ENCODE measurements around the gene REV1. TPM values are rescaled to one million over a fixed set of nuclear protein-coding genes. Genes with fewer than 3 reads are reported as not detected.

Gene REV1
- total and polyA plus RNA-seq, 2 of the 4 experiments (the other 2 are of a cell fraction) = 13.4 to 30.1 TPM

GRCh38 chr2:99377879-99378278, 111.9 kb downstream of the REV1 start:
- dilution Hi-C loops (cut with HindIII; ENCODE audit: low sequenced_read_pairs, unreplicated experiment) (no loop called here), in situ Hi-C loops (cut with MboI; ENCODE audit: low sequenced_read_pairs) (no loop called here), intact Hi-C loops (cut with micrococcal nuclease) (no loop called here)
- Histone ChIP-seq H3K23ac (ENCODE audit: low read depth, low read length) (no peak overlapping the region), H3K4ac (ENCODE audit: low read depth, low read length) (no peak overlapping the region), H4K8ac (ENCODE audit: low read depth in 2 of 2, low read length in 2 of 2) (no peak overlapping the region), H3K4me2 (ENCODE audit: low read depth, low read length) (no peak overlapping the region), H2BK20ac (ENCODE audit: low read depth, low read length) (no peak overlapping the region), H3K79me1 (ENCODE audit: low read depth in 1 of 2, low read length in 2 of 2) (peaks cover 0 to 6% of the 10 kb centered on the region in 2 experiments; a peak in 1 of 4 replicates), H3K18ac (ENCODE audit: low read depth, low read length) (no peak overlapping the region), H2BK15ac (ENCODE audit: low read depth, low read length) (no peak overlapping the region), H3K36me3 (ENCODE audit: control insufficient read depth, insufficient read depth, low read length) (peaks cover 30% of the 10 kb centered on the region), H4K20me1 (ENCODE audit: insufficient read depth, low read length) (no peaks in the 10 kb centered on the region), H3K9ac (ENCODE audit: low read depth, low read length) (no peak overlapping the region), H3K9me3 (ENCODE audit: control insufficient read depth, insufficient read depth, low read length) (peaks cover 2% of the 10 kb centered on the region; the same call in 1 of the 2 replicates), H2BK5ac (ENCODE audit: low read depth, low read length, poor library complexity, severe bottlenecking) (no peak overlapping the region), H3K4me1 (ENCODE audit: control insufficient read depth, insufficient read depth, low read length) (no peaks in the 10 kb centered on the region), H4K5ac (ENCODE audit: low read depth, low read length) (no peak overlapping the region), H3K27ac (ENCODE audit: insufficient read depth, low read length) (no peak overlapping the region), H3K56ac (ENCODE audit: extremely low read depth, insufficient read depth, low read length) (no peak overlapping the region), H2AFZ (replicated peaks; ENCODE audit: low read length, poor library complexity) (no peak overlapping the region), H3K9me1 (ENCODE audit: insufficient read depth, low read length) (0 out of 2 replicates have a peak, but pooled peaks cover 3% of the 10 kb centered on the region), H2AK5ac (ENCODE audit: low read depth, low read length) (no peak overlapping the region), H3K27me3 (ENCODE audit: control insufficient read depth, insufficient read depth, low read length) (no peaks in the 10 kb centered on the region), H2AK9ac (replicated peaks; ENCODE audit: low read depth, low read length, poor library complexity) (no peak overlapping the region), H3K4me3 (ENCODE audit: insufficient read depth, low read depth, low read length) (no peak overlapping the region), H2BK120ac (ENCODE audit: low read depth, low read length) (no peak overlapping the region), H4K91ac (ENCODE audit: insufficient read depth, low read depth, low read length) (no peak overlapping the region), H3K14ac (replicated peaks; ENCODE audit: low read depth, low read length) (no peak overlapping the region)
- CTCF ChIA-PET = interaction anchor here (0.5 kb wide), 1 partner anchor 1521 kb away, joined by 3 read pairs; no protein-coding TSS in a partner anchor
- no peak for ATAC-seq (ENCODE audit: low read depth)
- POLR2A ChIA-PET (ENCODE audit: unreplicated experiment) = no interaction called here
- TF ChIP-seq, protein P1, sequence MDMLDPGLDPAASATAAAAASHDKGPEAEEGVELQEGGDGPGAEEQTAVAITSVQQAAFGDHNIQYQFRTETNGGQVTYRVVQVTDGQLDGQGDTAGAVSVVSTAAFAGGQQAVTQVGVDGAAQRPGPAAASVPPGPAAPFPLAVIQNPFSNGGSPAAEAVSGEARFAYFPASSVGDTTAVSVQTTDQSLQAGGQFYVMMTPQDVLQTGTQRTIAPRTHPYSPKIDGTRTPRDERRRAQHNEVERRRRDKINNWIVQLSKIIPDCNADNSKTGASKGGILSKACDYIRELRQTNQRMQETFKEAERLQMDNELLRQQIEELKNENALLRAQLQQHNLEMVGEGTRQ (IDR thresholded peaks at IDR 0.05; ENCODE audit: low read depth, low read length) = no peak
- TF ChIP-seq POLR2A (IDR thresholded peaks at IDR 0.05; ENCODE audit: low read depth, low read length) (no peak), RFX5 (IDR thresholded peaks at IDR 0.05; ENCODE audit: low read depth, low read length) (no peak), CHD1 (IDR thresholded peaks at IDR 0.05; ENCODE audit: low read depth, low read length) (no peak), NFE2L2 (IDR thresholded peaks at IDR 0.05; ENCODE audit: low read depth, low read length) (no peak), BHLHE40 (IDR thresholded peaks at IDR 0.05; ENCODE audit: low read depth, low read length) (no peak), RAD21 (IDR thresholded peaks at IDR 0.05; ENCODE audit: low read length) (no peak), MAFK (IDR thresholded peaks at IDR 0.05; ENCODE audit: low read depth, low read length) (no peak)
- TF ChIP-seq, protein P2, sequence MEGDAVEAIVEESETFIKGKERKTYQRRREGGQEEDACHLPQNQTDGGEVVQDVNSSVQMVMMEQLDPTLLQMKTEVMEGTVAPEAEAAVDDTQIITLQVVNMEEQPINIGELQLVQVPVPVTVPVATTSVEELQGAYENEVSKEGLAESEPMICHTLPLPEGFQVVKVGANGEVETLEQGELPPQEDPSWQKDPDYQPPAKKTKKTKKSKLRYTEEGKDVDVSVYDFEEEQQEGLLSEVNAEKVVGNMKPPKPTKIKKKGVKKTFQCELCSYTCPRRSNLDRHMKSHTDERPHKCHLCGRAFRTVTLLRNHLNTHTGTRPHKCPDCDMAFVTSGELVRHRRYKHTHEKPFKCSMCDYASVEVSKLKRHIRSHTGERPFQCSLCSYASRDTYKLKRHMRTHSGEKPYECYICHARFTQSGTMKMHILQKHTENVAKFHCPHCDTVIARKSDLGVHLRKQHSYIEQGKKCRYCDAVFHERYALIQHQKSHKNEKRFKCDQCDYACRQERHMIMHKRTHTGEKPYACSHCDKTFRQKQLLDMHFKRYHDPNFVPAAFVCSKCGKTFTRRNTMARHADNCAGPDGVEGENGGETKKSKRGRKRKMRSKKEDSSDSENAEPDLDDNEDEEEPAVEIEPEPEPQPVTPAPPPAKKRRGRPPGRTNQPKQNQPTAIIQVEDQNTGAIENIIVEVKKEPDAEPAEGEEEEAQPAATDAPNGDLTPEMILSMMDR (conservative IDR thresholded peaks at IDR 0.05; ENCODE audit: low read depth, low read length) = no peak
- no CpG with 5 or more reads among the region's 1 CpG for WGBS, 2 experiments (ENCODE audit: extremely low coverage in 2 of 2, insufficient read length in 1 of 2)
- no TSS peak for BruUV-seq (replicated peaks)
- no peak for DNase-seq
